Effector memory CD8-positive, alpha-beta T cell (primary cell): ENCODE results near the gene EPRS1.
A peak's percentile ranks its signal among the peaks of the same experiment; 100 is the strongest.
"Not testable (repeated sequence)": the region's sequence is repeated elsewhere in the genome, so short reads cannot be mapped to it uniquely, and the experiment has no call there.

Experiments
- ATAC-seq: fragments of 150-1000 bp; cut with Tn5 transposase; replicated peaks from 2 replicates; pipeline ENCODE4 v1.10.0; 2021; ENCODE audit warnings: mild to moderate bottlenecking, moderate library complexity
- DNase-seq, 3 experiments: peaks; one replicate each; pipeline ENCODE4 v3.0.0; 2021
- H3K27ac Mint-ChIP-seq, 2 donors: one replicate each; pipeline ENCODE4 v1.8.0; 2022; ENCODE audit warnings: mild to moderate bottlenecking in 2 of 2, mixed read lengths in 2 of 2, moderate library complexity in 2 of 2
- H3K27me3 Mint-ChIP-seq, 2 donors: one replicate each; pipeline ENCODE4 v1.8.0; 2022; ENCODE audit warnings: mixed read lengths in 2 of 2
- H3K36me3 Mint-ChIP-seq: one replicate; pipeline ENCODE4 v1.8.0; 2022; ENCODE audit warnings: mild to moderate bottlenecking, moderate library complexity, mixed read lengths; ENCODE audit not compliant: insufficient read depth
- H3K4me1 Mint-ChIP-seq, 2 donors: one replicate each; pipeline ENCODE4 v1.8.0; 2022; ENCODE audit warnings: low read depth in 2 of 2, mixed read lengths in 2 of 2
- H3K4me3 Mint-ChIP-seq, 2 donors: one replicate each; pipeline ENCODE4 v1.8.0; 2022; ENCODE audit warnings: mild to moderate bottlenecking in 2 of 2, mixed read lengths in 2 of 2, moderate library complexity in 2 of 2
- H3K9me3 Mint-ChIP-seq, 2 donors: one replicate each; pipeline ENCODE4 v1.8.0; 2022; ENCODE audit warnings: mixed read lengths in 2 of 2

The EPRS1 gene

GRCh38 chr1:220062629-220063028 lies 16.3 kb upstream of the EPRS1 start:
- no peaks in the 10 kb centered on the region for H3K4me1 Mint-ChIP-seq
- H3K27me3 Mint-ChIP-seq = no peaks in the 10 kb centered on the region
- no peak overlapping the region for H3K27ac Mint-ChIP-seq
- DNase-seq = no peak
- peaks cover 17% of the 10 kb centered on the region for H3K36me3 Mint-ChIP-seq
- no peaks in the 10 kb centered on the region for H3K9me3 Mint-ChIP-seq
- no peak overlapping the region for H3K4me3 Mint-ChIP-seq
- no peak for ATAC-seq

DNA sequence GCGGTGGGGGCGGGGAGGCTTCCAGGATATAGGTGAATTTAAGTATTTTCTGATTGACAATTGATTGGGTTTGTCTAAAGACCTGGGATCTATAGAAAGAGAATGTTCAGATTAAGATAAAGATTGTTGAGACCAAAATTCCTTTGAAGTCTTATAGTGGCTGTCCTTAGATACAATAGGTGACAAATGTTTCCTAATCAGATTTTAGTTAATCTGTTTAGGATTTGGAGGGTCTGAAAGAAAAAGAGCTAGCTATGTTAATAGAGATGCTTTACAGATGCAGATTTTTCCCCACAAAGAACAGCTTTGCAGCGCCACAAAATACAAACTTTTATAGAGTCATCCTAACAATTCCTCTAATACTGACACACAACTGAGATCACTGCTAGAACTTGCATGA lies 14.6 kb upstream of the EPRS1 start:
- DNase-seq (no peak), ATAC-seq (no peak)
- Mint-ChIP-seq H3K36me3 (peaks cover 25% of the 10 kb centered on the region), H3K27me3 (no peaks in the 10 kb centered on the region), H3K4me1 (peaks cover 5 to 12% of the 10 kb centered on the region in 2 donors), H3K9me3 (no peaks in the 10 kb centered on the region), H3K4me3 (no peak overlapping the region), H3K27ac (no peak overlapping the region)

- H3K4me1 Mint-ChIP-seq = peaks cover 6 to 22% of the 10 kb centered on the region in 2 donors
- H3K27me3 Mint-ChIP-seq = no peaks in the 10 kb centered on the region
- H3K36me3 Mint-ChIP-seq = peaks cover 13% of the 10 kb centered on the region
- no peaks in the 10 kb centered on the region for H3K9me3 Mint-ChIP-seq
- DNase-seq = peak in 1 of 3 experiments; percentile 21
- H3K4me3 Mint-ChIP-seq = peak overlapping the region; percentile 61 to 81
- H3K27ac Mint-ChIP-seq = peak overlapping the region; percentile 65 to 93
- peak; percentile 100 for ATAC-seq
Measured at GRCh38 chr1:220056374-220056773, 10.1 kb upstream of the EPRS1 start.

DNA sequence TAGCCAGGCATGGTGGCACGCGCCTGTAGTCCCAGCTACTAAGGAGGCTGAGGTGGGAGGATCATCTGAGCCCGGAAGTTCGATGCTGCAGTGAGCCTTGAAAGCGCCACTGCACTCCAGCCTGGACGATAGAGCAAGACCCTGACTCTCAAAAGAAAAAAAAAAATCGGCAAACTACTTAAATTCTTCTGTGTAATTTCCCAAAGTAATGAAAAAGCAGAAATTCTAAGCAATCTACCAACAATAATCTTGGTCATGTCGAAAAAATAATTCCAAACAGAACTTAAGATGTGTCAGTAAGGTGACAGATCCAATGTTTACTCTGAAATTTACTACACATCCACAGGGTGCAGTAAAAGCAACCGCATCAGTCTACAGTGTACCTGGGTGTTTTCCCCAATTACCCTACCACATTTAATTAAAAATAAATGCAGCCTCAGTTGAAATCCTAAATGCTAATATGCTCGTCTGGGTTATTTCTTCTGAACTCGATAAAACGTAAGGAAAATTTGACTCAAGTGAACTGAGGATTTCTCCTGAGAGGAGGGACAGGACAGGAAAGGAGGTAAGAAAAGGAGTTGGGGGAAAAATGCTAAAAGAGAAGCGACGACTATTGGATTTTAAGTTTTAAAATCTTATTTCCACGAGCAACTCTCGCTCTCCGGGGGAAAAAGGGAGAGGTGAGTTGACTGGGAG lies 801 bp downstream of the EPRS1 start:
- H3K4me1 Mint-ChIP-seq = peaks cover 15 to 30% of the 10 kb centered on the region in 2 donors
- no peak for DNase-seq

GRCh38 chr1:220044678-220045355 lies 1.5 kb downstream of the EPRS1 start:
- Mint-ChIP-seq H3K27ac (peak overlapping the region; percentile 89 to 92), H3K4me3 (peak overlapping the region; percentile 83 to 94), H3K9me3 (no peaks in the 10 kb centered on the region), H3K27me3 (no peaks in the 10 kb centered on the region), H3K4me1 (peaks cover 15 to 30% of the 10 kb centered on the region in 2 donors), H3K36me3 (peaks cover 35% of the 10 kb centered on the region)
- ATAC-seq = no peak
- DNase-seq = no peak

More for the DNA sequence above, 801 bp downstream of the EPRS1 start:
- H3K4me3 Mint-ChIP-seq = peak overlapping the region; percentile 83 to 94
- H3K27ac Mint-ChIP-seq = peak overlapping the region; percentile 89 to 92
- ATAC-seq = peak; percentile 13
- H3K27me3 Mint-ChIP-seq = no peaks in the 10 kb centered on the region
- H3K9me3 Mint-ChIP-seq = no peaks in the 10 kb centered on the region
- peaks cover 28% of the 10 kb centered on the region for H3K36me3 Mint-ChIP-seq

- Mint-ChIP-seq H3K27ac (peak overlapping the region; percentile 7 to 55), H3K36me3 (peaks cover 47% of the 10 kb centered on the region), H3K27me3 (no peaks in the 10 kb centered on the region), H3K9me3 (no peaks in the 10 kb centered on the region), H3K4me3 (peak overlapping the region in 1 of 2 donors; percentile 7), H3K4me1 (peaks cover 16 to 35% of the 10 kb centered on the region in 2 donors)
- ATAC-seq (no peak), DNase-seq (no peak)
Measured at GRCh38 chr1:220043646-220044045, 2.7 kb downstream of the EPRS1 start.

DNA sequence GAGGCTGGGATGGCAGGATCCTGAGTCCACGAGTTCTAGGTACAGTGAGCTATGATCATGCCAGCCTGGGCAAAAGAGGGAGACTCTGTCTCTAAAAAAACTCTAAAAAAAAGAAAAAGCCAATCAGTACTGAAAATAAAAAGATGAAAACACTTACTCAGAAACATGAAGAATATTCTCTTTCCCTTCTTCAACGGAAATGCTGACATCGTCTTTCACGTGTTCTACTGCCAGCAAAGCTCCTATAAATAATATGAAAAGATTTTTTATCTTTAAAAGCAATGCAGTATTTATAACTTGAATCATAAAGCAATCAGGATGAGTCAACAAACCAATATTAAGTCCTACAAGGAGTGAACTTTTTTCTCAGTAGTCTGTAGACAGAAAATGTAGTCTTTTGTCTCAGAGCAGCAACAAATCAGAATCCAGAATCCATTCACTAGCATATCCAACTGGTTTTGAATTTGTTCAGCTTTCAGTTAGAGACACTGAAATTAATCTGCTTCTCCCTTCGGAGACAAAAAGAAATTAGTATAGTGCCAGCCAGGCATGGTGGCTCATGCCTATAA lies 6.2 kb downstream of the EPRS1 start:
- Mint-ChIP-seq H3K36me3 (peaks cover 44% of the 10 kb centered on the region), H3K9me3 (no peaks in the 10 kb centered on the region), H3K4me1 (peaks cover 20 to 43% of the 10 kb centered on the region in 2 donors), H3K4me3 (no peak overlapping the region), H3K27me3 (no peaks in the 10 kb centered on the region), H3K27ac (peak overlapping the region in 1 of 2 donors; percentile 17)
- no peak for DNase-seq
- ATAC-seq = no peak

GRCh38 chr1:220038640-220039039 lies 7.7 kb downstream of the EPRS1 start:
- ATAC-seq = no peak
- Mint-ChIP-seq H3K27ac (peak overlapping the region in 1 of 2 donors; percentile 38), H3K27me3 (no peaks in the 10 kb centered on the region), H3K9me3 (no peaks in the 10 kb centered on the region), H3K4me3 (no peak overlapping the region), H3K36me3 (peaks cover 39% of the 10 kb centered on the region), H3K4me1 (peaks cover 15 to 38% of the 10 kb centered on the region in 2 donors)
- no peak for DNase-seq

- peaks cover 47% of the 10 kb centered on the region for H3K36me3 Mint-ChIP-seq
- ATAC-seq = peak; percentile 85
- H3K9me3 Mint-ChIP-seq, H3K27me3 Mint-ChIP-seq, DNase-seq, H3K4me3 Mint-ChIP-seq, H3K27ac Mint-ChIP-seq: not testable (repeated sequence)
- H3K4me1 Mint-ChIP-seq = peaks cover 11 to 32% of the 10 kb centered on the region in 2 donors
Measured at GRCh38 chr1:220037810-220038209, 8.5 kb downstream of the EPRS1 start.

DNA sequence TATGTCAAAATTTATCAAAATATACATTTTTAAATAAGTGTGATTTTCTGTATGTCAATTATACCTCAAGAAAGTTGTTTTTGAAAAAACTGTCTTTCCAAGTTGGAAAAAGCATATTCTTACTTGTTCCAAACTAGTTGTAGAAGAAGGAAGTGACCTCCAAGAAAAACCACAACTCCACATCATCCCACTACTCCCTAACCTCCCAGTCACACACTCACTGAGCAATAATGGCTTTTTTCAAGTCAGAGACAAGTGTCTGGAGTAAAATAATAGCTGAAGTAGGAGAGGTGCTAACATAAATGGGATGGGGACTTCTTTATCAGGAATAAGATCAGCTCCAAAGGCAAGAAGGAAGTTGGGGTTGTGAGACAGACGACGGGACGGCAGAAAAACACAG lies 13.4 kb downstream of the EPRS1 start:
- peaks cover 7 to 23% of the 10 kb centered on the region in 2 donors for H3K4me1 Mint-ChIP-seq
- H3K27ac Mint-ChIP-seq = no peak overlapping the region
- no peaks in the 10 kb centered on the region for H3K9me3 Mint-ChIP-seq
- H3K36me3 Mint-ChIP-seq = peaks cover 69% of the 10 kb centered on the region
- DNase-seq = no peak
- H3K27me3 Mint-ChIP-seq = no peaks in the 10 kb centered on the region
- H3K4me3 Mint-ChIP-seq = no peak overlapping the region
- no peak for ATAC-seq

DNA sequence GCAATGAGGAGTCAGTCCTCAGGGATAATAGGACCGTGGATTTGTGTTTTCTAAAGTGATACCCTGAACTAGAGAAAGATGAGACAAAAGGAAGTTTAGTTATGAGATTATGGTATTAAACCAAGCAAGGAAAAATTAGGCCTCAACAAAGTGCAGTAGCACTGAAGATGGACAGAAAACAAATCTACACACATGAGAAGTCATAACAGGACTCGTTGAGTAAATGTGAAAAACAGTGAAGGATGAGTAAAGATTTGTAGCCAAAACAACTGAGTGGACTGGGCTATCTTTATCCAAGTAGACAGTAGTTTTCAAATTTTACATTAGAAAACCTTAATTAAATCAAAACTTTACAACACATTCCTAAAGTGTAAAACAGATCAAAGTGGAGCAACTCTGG lies 15.0 kb downstream of the EPRS1 start:
- no peaks in the 10 kb centered on the region for H3K27me3 Mint-ChIP-seq
- H3K4me3 Mint-ChIP-seq = no peak overlapping the region
- H3K27ac Mint-ChIP-seq = peak overlapping the region in 1 of 2 donors; percentile 26
- no peaks in the 10 kb centered on the region for H3K9me3 Mint-ChIP-seq
- H3K4me1 Mint-ChIP-seq = peaks cover 1 to 9% of the 10 kb centered on the region in 2 donors
- ATAC-seq = no peak
- DNase-seq = no peak
- peaks cover 74% of the 10 kb centered on the region for H3K36me3 Mint-ChIP-seq

DNA sequence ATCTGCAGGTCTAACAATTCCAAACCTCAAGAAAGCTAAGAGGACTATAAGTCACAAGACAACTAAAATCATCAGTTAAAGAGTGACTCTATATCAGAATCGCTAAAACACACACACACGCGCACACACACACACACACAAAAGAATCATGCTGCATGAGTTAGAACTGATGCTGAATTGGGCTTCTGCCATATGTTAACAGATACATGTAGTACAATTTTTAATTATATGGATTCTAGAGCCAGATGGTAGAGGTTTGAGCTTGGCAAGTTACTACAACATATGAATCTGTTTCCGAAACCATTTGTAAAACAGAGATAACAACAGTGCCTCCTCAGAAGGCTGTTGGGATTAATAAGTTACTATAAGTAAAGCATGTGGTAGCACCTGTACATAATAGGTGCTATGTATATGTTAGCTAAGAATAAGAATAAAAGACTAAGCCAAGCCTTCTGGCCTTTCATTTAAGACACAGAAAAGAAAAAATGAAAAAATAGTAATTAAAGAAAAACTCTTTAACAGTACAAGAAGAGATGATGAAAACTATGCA lies 17.9 kb downstream of the EPRS1 start:
- no peak for ATAC-seq
- peaks cover 95% of the 10 kb centered on the region for H3K36me3 Mint-ChIP-seq
- H3K9me3 Mint-ChIP-seq = no peaks in the 10 kb centered on the region
- H3K4me3 Mint-ChIP-seq = no peak overlapping the region
- no peak overlapping the region for H3K27ac Mint-ChIP-seq
- no peaks in the 10 kb centered on the region for H3K27me3 Mint-ChIP-seq
- peaks cover 0 to 5% of the 10 kb centered on the region in 2 donors for H3K4me1 Mint-ChIP-seq
- no peak for DNase-seq

GRCh38 chr1:220019071-220019470 lies 27.2 kb downstream of the EPRS1 start:
- peaks cover 6 to 14% of the 10 kb centered on the region in 2 donors for H3K4me1 Mint-ChIP-seq
- ATAC-seq (no peak), DNase-seq (no peak)
- H3K9me3 Mint-ChIP-seq = no peaks in the 10 kb centered on the region
- no peaks in the 10 kb centered on the region for H3K27me3 Mint-ChIP-seq
- H3K36me3 Mint-ChIP-seq = peaks cover 84% of the 10 kb centered on the region
- H3K4me3 Mint-ChIP-seq = no peak overlapping the region
- no peak overlapping the region for H3K27ac Mint-ChIP-seq
